T1000 (cell line): ENCODE measurements around the gene CXCL13.
"Not testable (repeated sequence)": the region's sequence is repeated elsewhere in the genome, so short reads cannot be mapped to it uniquely, and the experiment has no call there.

Experiments used
- DNase-seq: peaks from one replicate; lab custom pipeline; 2025; ENCODE audit warnings: mixed read lengths; lab: John Stamatoyannopoulos, UW

The CXCL13 gene

GRCh38 chr4:77605210-77605902 lies at the start of gene CXCL13:
TSS of gene CXCL13 (plus strand) at chr4:77605820. CDS start at chr4:77605866, 46 bp downstream.
- no peak for DNase-seq

- no peak for DNase-seq
Measured at GRCh38 chr4:77560170-77560569, 45.5 kb upstream of the CXCL13 start.

- not testable (repeated sequence) for DNase-seq
Measured at GRCh38 chr4:77561720-77562119, 43.9 kb upstream of the CXCL13 start.

GRCh38 chr4:77564231-77564630 lies 41.4 kb upstream of the CXCL13 start:
- no peak for DNase-seq

GRCh38 chr4:77566148-77566547 lies 39.5 kb upstream of the CXCL13 start:
- no peak for DNase-seq

GRCh38 chr4:77567549-77567948 lies 38.1 kb upstream of the CXCL13 start:
- DNase-seq, result no peak

- DNase-seq, result not testable (repeated sequence)
Measured at GRCh38 chr4:77570508-77571214, 35.0 kb upstream of the CXCL13 start.

GRCh38 chr4:77576351-77576750 lies 29.3 kb upstream of the CXCL13 start:
- DNase-seq, result no peak

- no peak for DNase-seq
Measured at GRCh38 chr4:77578145-77578544, 27.5 kb upstream of the CXCL13 start.

- no peak for DNase-seq
Measured at GRCh38 chr4:77579406-77580076, 26.1 kb upstream of the CXCL13 start.

- no peak for DNase-seq
Measured at GRCh38 chr4:77581724-77582123, 23.9 kb upstream of the CXCL13 start.

- no peak for DNase-seq
Measured at GRCh38 chr4:77582156-77582555, 23.5 kb upstream of the CXCL13 start.

GRCh38 chr4:77582711-77583110 lies 22.9 kb upstream of the CXCL13 start:
- no peak for DNase-seq

- DNase-seq, result no peak
Measured at GRCh38 chr4:77586951-77587383, 18.7 kb upstream of the CXCL13 start.

GRCh38 chr4:77590482-77590881 lies 15.1 kb upstream of the CXCL13 start:
- no peak for DNase-seq

GRCh38 chr4:77591532-77591931 lies 14.1 kb upstream of the CXCL13 start:
- DNase-seq, result no peak

- no peak for DNase-seq
Measured at GRCh38 chr4:77593101-77593500, 12.5 kb upstream of the CXCL13 start.

- DNase-seq, result no peak
Measured at GRCh38 chr4:77593993-77594392, 11.6 kb upstream of the CXCL13 start.

GRCh38 chr4:77595364-77595973 lies 10.2 kb upstream of the CXCL13 start:
- DNase-seq, result no peak

- DNase-seq, result no peak
Measured at GRCh38 chr4:77599378-77599777, 6.2 kb upstream of the CXCL13 start.

GRCh38 chr4:77600521-77601451 lies 4.8 kb upstream of the CXCL13 start:
- DNase-seq, result no peak
